Vagina (tissue), 2 donors: ENCODE data around the gene HEG1.

ENCODE experiments used
- CTCF ChIP-seq, 3 experiments: fragments of 450-650 bp in 2 of 3; fragments of 200-600 bp in 1 of 3; sonication (generic) in 1 of 3; IDR thresholded peaks; one replicate each; pipeline ENCODE4 v1.5.1; 2017 to 2019; ENCODE audit warnings: antibody characterized with exemption in 3 of 3, mild to moderate bottlenecking in 2 of 3, moderate library complexity in 2 of 3
- POLR2A ChIP-seq, 2 donors: fragments of 450-650 bp; IDR thresholded peaks; one replicate each; pipeline ENCODE4 v1.6.1; 2017; ENCODE audit warnings: antibody characterized with exemption in 2 of 2, mild to moderate bottlenecking in 2 of 2, moderate library complexity in 2 of 2
- POLR2AphosphoS5 ChIP-seq, 2 donors: sonication (generic); formaldehyde crosslinking; IDR thresholded peaks; one replicate each; pipeline ENCODE4 v1.9.0; 2017; ENCODE audit warnings: antibody characterized with exemption in 2 of 2, mild to moderate bottlenecking in 2 of 2, low read depth in 1 of 2; ENCODE audit not compliant: insufficient read depth in 1 of 2

- TF ChIP-seq CTCF (IDR thresholded peaks at IDR 0.05), result no peak
- TF ChIP-seq POLR2A (IDR thresholded peaks at IDR 0.05), result no peak
- TF ChIP-seq POLR2AphosphoS5 (IDR thresholded peaks at IDR 0.05; ENCODE audit: insufficient read depth in 1 of 2, low read depth in 1 of 2), result no peak
These were observed 116.9 kb downstream of the HEG1 start for GRCh38 chr3:124938896-124939295.
